Endodermal cell (in vitro differentiated cells): ENCODE data around the gene PDF. TPM values are rescaled to one million over a fixed set of nuclear protein-coding genes. Genes with fewer than 3 reads are reported as not detected.

Experiments used
- DNase-seq: peaks from one replicate; pipeline ENCODE4 v3.0.0-alpha.2; 2017
- H3K27ac ChIP-seq: 2 replicates; pipeline ENCODE4 v1.5.1; 2013; ENCODE audit warnings: mild to moderate bottlenecking, low read depth, low read length, moderate library complexity
- H3K27me3 ChIP-seq: 2 replicates; pipeline ENCODE4 v1.6.1; 2013; ENCODE audit warnings: mild to moderate bottlenecking, low read length, moderate library complexity; ENCODE audit not compliant: insufficient read depth, control insufficient read depth, poor library complexity, severe bottlenecking
- H3K36me3 ChIP-seq: 2 replicates; pipeline ENCODE4 v1.7.0; 2013; ENCODE audit warnings: mild to moderate bottlenecking, low read length, moderate library complexity; ENCODE audit not compliant: control insufficient read depth, insufficient read depth
- H3K4me1 ChIP-seq: one replicate; pipeline ENCODE4 v1.7.0; 2013; ENCODE audit warnings: low read length; ENCODE audit not compliant: control insufficient read depth, insufficient read depth
- H3K4me3 ChIP-seq: 2 replicates; pipeline ENCODE4 v1.5.1; 2013; ENCODE audit warnings: mild to moderate bottlenecking, low read length, moderate library complexity
- H3K9ac ChIP-seq: 2 replicates; pipeline ENCODE4 v1.6.1; 2013; ENCODE audit warnings: mild to moderate bottlenecking, low read length, moderate library complexity; ENCODE audit not compliant: poor library complexity, severe bottlenecking; ENCODE audit errors: extremely low read depth
- H3K9me3 ChIP-seq: 2 replicates; pipeline ENCODE4 v1.6.1; 2013; ENCODE audit warnings: mild to moderate bottlenecking, low read length, moderate library complexity; ENCODE audit not compliant: control insufficient read depth
- H3K27ac Mint-ChIP-seq: 2 replicates; pipeline ENCODE4 v1.8.0; 2020; ENCODE audit warnings: mixed read lengths
- H3K27me3 Mint-ChIP-seq: 2 replicates; pipeline ENCODE4 v1.8.0; 2021; ENCODE audit warnings: mild to moderate bottlenecking, mixed read lengths; ENCODE audit not compliant: insufficient read depth
- H3K36me3 Mint-ChIP-seq: 2 replicates; pipeline ENCODE4 v1.8.0; 2020; ENCODE audit warnings: low read depth, mixed read lengths
- H3K4me1 Mint-ChIP-seq: 2 replicates; pipeline ENCODE4 v1.8.0; 2020; ENCODE audit warnings: mixed read lengths
- H3K4me3 Mint-ChIP-seq: 2 replicates; pipeline ENCODE4 v1.8.0; 2020; ENCODE audit warnings: mild to moderate bottlenecking, moderate library complexity, mixed read lengths
- H3K9me3 Mint-ChIP-seq: 2 replicates; pipeline ENCODE4 v1.8.0; 2020; ENCODE audit warnings: mild to moderate bottlenecking, mixed read lengths
- WGBS, 2 experiments: methylation state at CpG; one replicate each; pipeline versions ENCODE4 v1.1.5 to v1.1.7; 2013; ENCODE audit warnings: missing lambda C conversion rate in 2 of 2, mixed read lengths in 1 of 2; ENCODE audit not compliant: insufficient coverage in 1 of 2, insufficient read length in 1 of 2; 5-methylcytosine and 5-hydroxymethylcytosine counted together
- total RNA-seq, 2 donors: library from RNA; stranded (reverse); fragmentation: NEBNext Ultra II Directional in 1 of 2; extraction: Animal tissue kit (Norgen Biotek cat#: 25700) in 1 of 2; gene quantifications; 2 replicates in 1 of 2; 3 replicates in 1 of 2; pipeline ENCODE4 v1.2.1, GENCODE V29; 2021
- TF ChIP-seq, protein P1 (sequence below): fragments of 200-600 bp; sonication (generic); conservative IDR thresholded peaks from 2 replicates; pipeline ENCODE4 v1.5.0; 2021; ENCODE audit warnings: antibody characterized with exemption, mild to moderate bottlenecking

The PDF gene
- total RNA-seq, 2 donors from 2014 or later, result 12.2 to 19.8 TPM

DNA sequence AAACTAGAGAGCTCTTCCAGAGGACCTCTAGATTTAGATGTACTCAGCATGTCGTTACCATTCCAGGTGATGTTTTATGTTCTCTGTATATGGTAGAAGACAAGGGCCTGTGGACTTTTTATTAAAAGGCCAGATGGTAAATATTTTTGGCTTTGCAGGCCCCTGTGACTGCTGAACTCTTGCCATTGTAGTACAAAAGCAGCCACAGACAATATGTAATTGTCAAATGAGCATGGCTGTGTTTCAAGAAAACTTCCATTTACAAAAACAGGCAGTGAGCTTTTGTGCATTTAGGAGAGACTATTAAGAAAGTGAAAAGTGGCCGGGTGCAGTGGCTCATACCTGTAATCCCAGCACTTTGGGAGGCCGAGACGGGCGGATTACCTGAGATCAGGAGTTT, 13.8 kb upstream of the PDF start:
- Histone ChIP-seq H3K9ac (no peak overlapping the region), H3K36me3 (peaks cover 40% of the 10 kb centered on the region), H3K27ac (no peak overlapping the region), H3K27me3 (no peaks in the 10 kb centered on the region), H3K9me3 (no peaks in the 10 kb centered on the region), H3K4me3 (no peak overlapping the region), H3K4me1 (peaks cover 3% of the 10 kb centered on the region)
- peaks cover 43% of the 10 kb centered on the region for H3K36me3 Mint-ChIP-seq
- no peak overlapping the region for H3K4me3 Mint-ChIP-seq
- H3K9me3 Mint-ChIP-seq, result no peaks in the 10 kb centered on the region
- TF ChIP-seq, protein P1, sequence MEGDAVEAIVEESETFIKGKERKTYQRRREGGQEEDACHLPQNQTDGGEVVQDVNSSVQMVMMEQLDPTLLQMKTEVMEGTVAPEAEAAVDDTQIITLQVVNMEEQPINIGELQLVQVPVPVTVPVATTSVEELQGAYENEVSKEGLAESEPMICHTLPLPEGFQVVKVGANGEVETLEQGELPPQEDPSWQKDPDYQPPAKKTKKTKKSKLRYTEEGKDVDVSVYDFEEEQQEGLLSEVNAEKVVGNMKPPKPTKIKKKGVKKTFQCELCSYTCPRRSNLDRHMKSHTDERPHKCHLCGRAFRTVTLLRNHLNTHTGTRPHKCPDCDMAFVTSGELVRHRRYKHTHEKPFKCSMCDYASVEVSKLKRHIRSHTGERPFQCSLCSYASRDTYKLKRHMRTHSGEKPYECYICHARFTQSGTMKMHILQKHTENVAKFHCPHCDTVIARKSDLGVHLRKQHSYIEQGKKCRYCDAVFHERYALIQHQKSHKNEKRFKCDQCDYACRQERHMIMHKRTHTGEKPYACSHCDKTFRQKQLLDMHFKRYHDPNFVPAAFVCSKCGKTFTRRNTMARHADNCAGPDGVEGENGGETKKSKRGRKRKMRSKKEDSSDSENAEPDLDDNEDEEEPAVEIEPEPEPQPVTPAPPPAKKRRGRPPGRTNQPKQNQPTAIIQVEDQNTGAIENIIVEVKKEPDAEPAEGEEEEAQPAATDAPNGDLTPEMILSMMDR, result no peak
- DNase-seq, result no peak
- no peaks in the 10 kb centered on the region for H3K27me3 Mint-ChIP-seq
- 97 to 100% methylated on average over 3 to 5 of the region's 5 CpGs for WGBS, 2 experiments
- peaks cover 9% of the 10 kb centered on the region for H3K4me1 Mint-ChIP-seq
- H3K27ac Mint-ChIP-seq, result no peak overlapping the region

- peak overlapping the region; percentile 66 for H3K9ac ChIP-seq
- peaks cover 14% of the 10 kb centered on the region for H3K4me1 Mint-ChIP-seq
- WGBS, 2 experiments, result 2 to 8% methylated on average over 13 to 16 of the region's 16 CpGs
- H3K9me3 ChIP-seq, result no peaks in the 10 kb centered on the region
- peak overlapping the region; percentile 96 for H3K4me3 ChIP-seq
- TF ChIP-seq, protein P1, result no peak
- no peaks in the 10 kb centered on the region for H3K27me3 Mint-ChIP-seq
- H3K36me3 ChIP-seq, result peaks cover 53% of the 10 kb centered on the region
- H3K4me3 Mint-ChIP-seq, result peak overlapping the region; percentile 99
- H3K27me3 ChIP-seq, result no peaks in the 10 kb centered on the region
- H3K9me3 Mint-ChIP-seq, result no peaks in the 10 kb centered on the region
- DNase-seq, result no peak
- H3K27ac Mint-ChIP-seq, result peak overlapping the region; percentile 97
- H3K4me1 ChIP-seq, result peaks cover 3% of the 10 kb centered on the region
- peaks cover 49% of the 10 kb centered on the region for H3K36me3 Mint-ChIP-seq
- H3K27ac ChIP-seq, result peak overlapping the region; percentile 63
Measured at GRCh38 chr16:69340095-69340644, 9.8 kb upstream of the PDF start.

- peak within 1 kb of the TSS; percentile 74 for H3K27ac ChIP-seq
- peak; percentile 99 for DNase-seq
- H3K4me1 ChIP-seq, result peaks cover 3% of the 10 kb centered on the region
- peaks cover 60% of the 10 kb centered on the region for H3K36me3 ChIP-seq
- WGBS, 2 experiments, result 0% methylated on average over 28 to 77 of the region's 77 CpGs
- peaks cover 55% of the 10 kb centered on the region for H3K36me3 Mint-ChIP-seq
- H3K4me1 Mint-ChIP-seq, result peaks cover 14% of the 10 kb centered on the region
- H3K9me3 ChIP-seq, result no peaks in the 10 kb centered on the region
- TF ChIP-seq, protein P1, result peak; percentile 90
- peak within 1 kb of the TSS; percentile 96 for H3K4me3 ChIP-seq
- H3K9ac ChIP-seq, result peak within 1 kb of the TSS; percentile 66
- no peaks in the 10 kb centered on the region for H3K27me3 ChIP-seq
- H3K27me3 Mint-ChIP-seq, result no peaks in the 10 kb centered on the region
- peak within 1 kb of the TSS; percentile 97 for H3K27ac Mint-ChIP-seq
- H3K4me3 Mint-ChIP-seq, result peak within 1 kb of the TSS; percentile 99
- H3K9me3 Mint-ChIP-seq, result no peaks in the 10 kb centered on the region
Measured at GRCh38 chr16:69339289-69340094, 9.1 kb upstream of the PDF start, which contains the start of the genes COG8 and NIP7. TSS of gene COG8 (minus strand) at chr16:69339564. CDS start at chr16:69339552, 12 bp downstream. TSS of gene NIP7 (plus strand) at chr16:69339772. CDS start at chr16:69339830, 58 bp downstream.
